ENCODE results near the gene POLE.

- TF ChIP-seq CTCF (IDR thresholded peaks at IDR 0.05) (no peak), ZFX (IDR thresholded peaks at IDR 0.05; ENCODE audit: borderline replicate concordance) (no peak)
Observed at GRCh38 chr12:132659146-132659545, 28.0 kb downstream of the POLE start.

All from 22Rv1 (cell line).